Glutamatergic neuron (in vitro differentiated cells): ENCODE measurements around the gene KIAA1586. TPM values are rescaled to one million over a fixed set of nuclear protein-coding genes. Genes with fewer than 3 reads are reported as not detected.

Experiments used
- DNase-seq: peaks from one replicate; pipeline ENCODE4 v3.0.0; 2022
- H3K27ac Mint-ChIP-seq: one replicate; pipeline ENCODE4 v1.8.0; 2020; ENCODE audit warnings: mild to moderate bottlenecking, mixed read lengths, inconsistent platforms; ENCODE audit not compliant: unreplicated experiment
- H3K27me3 Mint-ChIP-seq: one replicate; pipeline ENCODE4 v1.8.0; 2020; ENCODE audit warnings: mild to moderate bottlenecking, moderate library complexity, mixed read lengths, inconsistent platforms; ENCODE audit not compliant: unreplicated experiment
- H3K36me3 Mint-ChIP-seq: one replicate; pipeline ENCODE4 v1.8.0; 2020; ENCODE audit warnings: mild to moderate bottlenecking, mixed read lengths, inconsistent platforms; ENCODE audit not compliant: unreplicated experiment
- H3K4me1 Mint-ChIP-seq: one replicate; pipeline ENCODE4 v1.8.0; 2020; ENCODE audit warnings: mild to moderate bottlenecking, low read depth, mixed read lengths, inconsistent platforms; ENCODE audit not compliant: unreplicated experiment
- H3K4me3 Mint-ChIP-seq: one replicate; pipeline ENCODE4 v1.8.0; 2020; ENCODE audit warnings: mild to moderate bottlenecking, mixed read lengths, inconsistent platforms; ENCODE audit not compliant: unreplicated experiment
- H3K9me3 Mint-ChIP-seq: one replicate; pipeline ENCODE4 v1.8.0; 2020; ENCODE audit warnings: mild to moderate bottlenecking, moderate library complexity, mixed read lengths, inconsistent platforms; ENCODE audit not compliant: unreplicated experiment
- CTCF ChIP-seq: fragments of 200-600 bp; sonication (generic); IDR thresholded peaks from one replicate; pipeline ENCODE4 v1.5.0; 2021; ENCODE audit not compliant: partially characterized antibody, unreplicated experiment
- total RNA-seq: library from RNA; stranded (reverse); fragmentation: NEBNext Ultra II Directional; extraction: Animal tissue kit (Norgen Biotek cat#: 25700); gene quantifications from one replicate; pipeline ENCODE4 v1.2.1, GENCODE V29; 2021; ENCODE audit not compliant: unreplicated experiment

The KIAA1586 gene
- total RNA-seq, 1 donor from 2014 or later = 31.3 TPM

GRCh38 chr6:57075092-57075491 lies 28.6 kb downstream of the KIAA1586 start:
- Mint-ChIP-seq H3K9me3 (no peaks in the 10 kb centered on the region), H3K36me3 (no peaks in the 10 kb centered on the region), H3K4me3 (no peak overlapping the region), H3K27ac (no peak overlapping the region), H3K27me3 (no peaks in the 10 kb centered on the region), H3K4me1 (no peaks in the 10 kb centered on the region)
- no peak for TF ChIP-seq CTCF
- no peak for DNase-seq

GRCh38 chr6:57078531-57079207 lies 32.2 kb downstream of the KIAA1586 start:
- H3K4me3 Mint-ChIP-seq = no peak overlapping the region
- no peak overlapping the region for H3K27ac Mint-ChIP-seq
- peaks cover 3% of the 10 kb centered on the region for H3K27me3 Mint-ChIP-seq
- DNase-seq = no peak
- no peaks in the 10 kb centered on the region for H3K4me1 Mint-ChIP-seq
- H3K9me3 Mint-ChIP-seq = no peaks in the 10 kb centered on the region
- TF ChIP-seq CTCF = no peak
- H3K36me3 Mint-ChIP-seq = no peaks in the 10 kb centered on the region

GRCh38 chr6:57085471-57085870 lies 39.0 kb downstream of the KIAA1586 start:
- TF ChIP-seq CTCF = no peak
- H3K27me3 Mint-ChIP-seq = peaks cover 8% of the 10 kb centered on the region
- H3K4me3 Mint-ChIP-seq = no peak overlapping the region
- H3K9me3 Mint-ChIP-seq = no peaks in the 10 kb centered on the region
- peaks cover 11% of the 10 kb centered on the region for H3K4me1 Mint-ChIP-seq
- H3K27ac Mint-ChIP-seq = no peak overlapping the region
- H3K36me3 Mint-ChIP-seq = no peaks in the 10 kb centered on the region
- no peak for DNase-seq

- Mint-ChIP-seq H3K9me3 (no peaks in the 10 kb centered on the region), H3K27me3 (peaks cover 6% of the 10 kb centered on the region), H3K27ac (no peak overlapping the region), H3K4me3 (no peak overlapping the region), H3K4me1 (peaks cover 17% of the 10 kb centered on the region), H3K36me3 (no peaks in the 10 kb centered on the region)
- no peak for DNase-seq
- TF ChIP-seq CTCF = no peak
Measured at GRCh38 chr6:57086843-57087242, 40.4 kb downstream of the KIAA1586 start.

GRCh38 chr6:57087916-57088315 lies 41.4 kb downstream of the KIAA1586 start:
- no peak for TF ChIP-seq CTCF
- Mint-ChIP-seq H3K9me3 (no peaks in the 10 kb centered on the region), H3K4me3 (no peak overlapping the region), H3K36me3 (no peaks in the 10 kb centered on the region), H3K27ac (peak overlapping the region; percentile 50), H3K27me3 (peaks cover 7% of the 10 kb centered on the region), H3K4me1 (peaks cover 24% of the 10 kb centered on the region)
- no peak for DNase-seq
